Left forelimb (tissue), 1 donor: ENCODE results near the gene PRR35.

Experiments
- DNase-seq: peaks from one replicate; pipeline ENCODE4 v3.0.0-alpha.2; 2018; ENCODE audit warnings: low spot score

Gene PRR35

GRCh38 chr16:580141-580945 lies 20.1 kb downstream of the PRR35 start:
- no peak for DNase-seq

DNA sequence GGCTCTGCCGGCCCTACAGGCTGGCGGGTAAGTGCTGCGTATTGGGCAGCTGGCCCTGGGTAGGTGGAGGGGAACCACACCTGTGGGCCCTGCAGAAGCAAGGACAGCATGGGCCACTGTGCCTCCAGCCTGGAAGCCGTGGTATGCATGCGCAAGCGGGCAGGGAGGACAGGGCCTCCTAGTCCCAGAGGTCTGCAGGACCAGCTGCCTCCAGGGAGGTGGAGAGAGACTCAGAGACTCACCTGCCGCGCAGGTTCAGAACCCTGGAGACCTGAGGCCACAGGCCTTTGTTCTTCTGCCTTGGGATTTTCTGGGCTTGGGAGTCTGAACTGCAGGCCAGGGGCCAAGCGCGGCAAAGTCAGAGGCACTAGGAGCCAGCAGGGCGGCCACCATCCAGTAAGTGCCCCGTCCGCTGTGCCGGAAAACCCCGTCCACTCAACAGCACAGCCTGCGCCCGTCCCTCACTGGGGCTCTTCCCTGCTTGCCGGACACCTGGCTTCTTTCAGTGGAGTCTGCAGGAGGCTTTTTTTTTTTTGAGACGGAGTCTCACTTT lies 20.8 kb downstream of the PRR35 start:
- no peak for DNase-seq

DNA sequence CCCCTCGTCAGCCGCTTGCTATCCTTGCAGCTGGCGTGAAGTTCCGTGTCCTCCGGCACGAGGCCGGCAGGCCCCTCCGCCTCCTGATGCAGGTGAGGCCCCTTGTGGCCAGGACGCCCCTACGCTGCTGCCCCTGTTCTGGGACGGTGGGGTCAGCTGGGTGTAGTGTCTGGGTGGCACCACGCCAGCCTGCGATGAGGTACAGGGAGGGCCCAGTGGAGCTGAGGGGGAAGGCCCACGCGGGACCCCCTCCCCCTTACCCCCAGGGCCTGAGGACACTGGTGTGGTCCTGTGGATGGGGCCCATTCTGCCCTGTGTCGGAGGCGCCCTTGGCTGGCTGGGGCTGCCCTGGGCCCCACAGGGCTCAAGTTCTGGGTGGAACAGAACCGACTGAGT lies 22.0 kb downstream of the PRR35 start:
- no peak for DNase-seq

DNA sequence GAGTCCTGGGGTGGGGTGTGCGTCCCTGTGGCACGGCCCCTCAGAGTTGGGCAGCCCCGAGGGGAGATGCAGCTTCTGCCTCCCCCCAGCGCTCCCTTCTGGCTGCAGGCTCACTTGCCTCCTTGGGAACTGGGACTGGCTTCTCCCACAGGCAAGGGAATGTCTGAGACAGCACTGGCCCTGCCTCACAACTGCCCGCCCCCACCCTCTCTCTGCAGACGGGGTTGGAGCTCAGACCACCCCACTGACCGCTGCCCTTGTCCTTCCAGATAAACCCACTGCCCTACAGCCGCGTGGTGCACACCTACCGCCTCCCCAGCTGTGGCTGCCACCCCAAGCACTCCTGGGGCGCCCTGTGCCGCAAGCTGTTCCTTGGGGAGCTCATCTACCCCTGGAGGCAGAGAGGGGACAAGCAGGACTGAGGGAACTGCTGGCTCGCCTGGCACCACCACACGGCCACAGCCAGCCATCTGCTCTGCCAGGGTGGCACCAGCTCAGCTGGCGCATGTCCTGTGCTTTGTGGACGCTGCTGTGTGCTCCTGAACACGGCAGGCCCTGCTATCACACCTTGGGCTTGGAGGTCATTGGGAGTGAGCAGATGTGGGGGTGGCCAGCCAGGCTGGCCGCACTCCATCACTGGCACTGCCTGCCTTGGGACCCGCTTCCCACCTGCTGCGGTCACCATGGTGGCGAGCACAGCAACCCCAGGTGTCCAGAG lies 22.6 kb downstream of the PRR35 start:
- DNase-seq = no peak

- DNase-seq = no peak
Observed at GRCh38 chr16:583470-583814, 23.2 kb downstream of the PRR35 start.

DNA sequence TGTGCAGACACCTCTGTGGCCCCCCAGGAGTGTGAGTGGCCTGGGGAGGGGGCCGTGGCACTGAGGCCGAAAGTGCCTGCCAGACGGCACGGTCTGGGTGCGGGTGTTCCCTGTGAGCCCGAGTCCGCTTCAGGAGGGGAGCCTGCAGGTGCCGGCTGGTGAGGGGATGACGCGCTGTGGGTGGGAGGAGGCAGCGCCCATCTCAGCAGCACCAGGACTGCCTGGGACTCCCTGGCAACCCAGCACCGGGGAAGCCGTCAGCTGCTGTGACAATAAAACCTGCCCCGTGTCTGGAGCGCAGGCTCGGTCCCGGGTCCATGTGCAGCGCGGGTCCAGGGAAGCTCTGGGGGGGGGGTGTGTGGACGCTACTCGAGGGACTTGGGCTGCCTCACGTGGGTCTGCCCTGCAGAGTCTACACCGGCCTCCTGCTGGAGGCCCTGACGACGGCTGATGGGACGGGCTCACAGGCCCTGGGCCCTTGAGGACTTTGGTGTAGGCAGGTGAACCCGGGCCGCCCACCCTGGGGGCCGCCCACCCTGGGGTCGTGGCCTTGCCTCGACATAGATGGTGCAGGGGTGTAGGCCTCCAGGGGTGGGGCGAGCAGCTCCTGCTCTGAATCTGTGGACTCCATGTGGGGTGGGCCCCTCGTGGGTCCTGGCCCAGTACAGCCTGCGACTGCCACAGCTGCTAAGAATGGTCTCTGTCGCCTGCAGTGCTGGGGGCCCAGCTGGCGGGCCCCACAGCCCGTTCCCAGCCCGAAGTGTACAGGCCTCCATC lies 23.8 kb downstream of the PRR35 start:
- DNase-seq = no peak

DNA sequence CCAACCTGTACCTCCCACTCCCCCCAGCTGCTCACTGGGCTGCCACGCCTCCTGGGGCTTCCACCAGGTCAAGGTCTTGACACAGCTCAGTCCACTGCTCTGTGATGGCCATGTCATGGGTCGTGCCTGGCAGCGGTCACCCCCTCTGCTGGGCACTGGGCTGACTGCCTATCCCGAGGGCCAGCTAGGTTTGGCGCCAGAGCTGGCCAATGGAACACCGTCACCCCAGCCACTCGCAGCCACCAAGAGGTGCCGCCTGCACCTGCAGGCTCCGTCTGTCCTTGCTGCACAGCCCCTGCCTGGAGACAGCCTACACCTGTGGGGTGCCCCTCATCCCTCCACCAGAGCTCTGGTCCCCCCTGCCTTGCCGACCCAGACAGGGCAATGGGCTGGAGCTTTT lies 25.2 kb downstream of the PRR35 start:
- peak; percentile 64 for DNase-seq

DNA sequence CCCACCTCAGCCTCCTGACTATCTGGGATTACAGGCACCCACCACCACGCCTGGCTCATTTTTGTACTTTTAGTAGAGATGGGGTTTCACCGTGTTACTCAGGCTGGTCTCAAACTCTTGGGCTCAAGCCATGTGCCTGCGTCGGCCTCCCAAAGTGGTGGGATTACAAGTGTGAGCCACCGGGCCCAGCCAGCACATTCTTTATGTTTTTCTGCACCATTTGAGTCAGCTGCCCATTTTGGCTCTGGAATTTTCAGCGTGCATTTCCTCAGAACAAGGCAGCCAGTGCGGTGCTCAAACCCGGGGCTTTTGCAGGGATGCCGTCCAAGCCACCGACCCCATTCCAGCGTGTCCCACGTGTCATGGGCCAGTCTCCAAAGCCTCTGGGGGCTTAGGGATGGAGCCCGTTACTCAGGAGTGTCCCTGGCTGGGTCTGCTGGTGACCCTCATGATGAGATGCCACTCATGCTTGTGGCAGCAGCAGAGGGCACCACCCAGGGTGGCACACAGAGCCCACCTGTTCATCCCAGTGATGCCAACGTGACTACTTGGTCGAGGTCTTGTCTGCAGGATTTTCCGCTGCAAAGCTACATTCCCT lies 26.0 kb downstream of the PRR35 start:
- no peak for DNase-seq

DNA sequence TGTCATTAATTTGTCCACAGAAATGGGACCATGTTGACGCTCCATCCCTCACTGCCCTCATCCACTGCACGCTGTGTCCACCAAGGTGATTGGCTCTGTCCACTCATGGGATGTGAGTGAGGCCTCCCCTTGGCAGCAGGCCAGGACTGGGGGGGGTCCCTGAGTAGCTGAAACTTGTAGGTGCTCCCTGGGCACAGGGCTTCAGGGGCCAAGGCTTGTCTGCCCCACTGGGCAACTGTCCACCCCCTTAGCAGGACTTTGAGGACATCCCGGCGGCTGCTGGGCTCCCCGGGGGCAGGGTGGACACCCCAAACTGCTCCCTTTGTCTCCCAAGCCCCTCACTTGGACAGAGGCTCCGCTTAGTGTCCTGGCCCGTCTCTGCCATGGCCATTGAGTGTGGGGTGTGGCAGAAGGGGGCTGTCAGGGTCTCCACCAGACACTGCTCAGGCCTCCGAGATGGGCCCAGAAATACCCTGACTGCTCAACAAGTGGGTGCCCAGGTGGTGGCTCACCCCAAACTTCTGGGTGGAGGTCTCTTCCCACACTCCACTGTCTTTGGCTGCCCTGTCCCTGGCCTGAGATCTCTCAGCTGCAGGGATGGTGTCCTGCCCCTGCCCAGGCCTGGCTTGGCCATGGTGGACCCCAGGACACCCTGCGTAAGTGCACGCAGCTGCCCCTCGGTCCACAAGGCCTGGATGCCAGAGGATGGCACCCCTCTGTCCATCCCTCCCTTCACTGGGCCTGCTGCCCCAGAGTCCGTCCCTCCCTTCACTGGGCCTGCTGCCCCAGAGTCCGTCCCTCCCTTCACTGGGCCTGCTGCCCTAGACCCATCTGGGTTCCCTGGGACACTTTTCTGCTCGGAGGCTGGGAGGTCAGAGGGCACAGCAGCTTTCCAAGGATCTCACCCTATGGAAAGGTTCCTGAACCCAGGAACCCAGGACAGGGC lies 26.7 kb downstream of the PRR35 start:
- no peak for DNase-seq

DNA sequence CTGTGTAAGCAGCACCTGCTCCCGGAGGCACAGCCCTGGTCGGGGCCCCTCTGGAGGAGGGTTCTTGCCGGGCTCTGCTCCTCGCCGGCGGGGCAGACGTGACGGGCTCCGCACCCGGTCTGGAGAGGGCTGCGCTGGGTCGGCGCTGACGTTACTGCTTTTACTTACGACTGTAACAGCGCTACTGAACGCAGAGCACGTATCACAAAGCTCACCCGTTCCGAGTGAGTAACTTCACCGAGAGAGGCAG lies 28.4 kb downstream of the PRR35 start:
- DNase-seq = no peak

GRCh38 chr16:588889-589657 lies 28.9 kb downstream of the PRR35 start:
- DNase-seq = peak; percentile 100

GRCh38 chr16:589658-590187 lies 29.5 kb downstream of the PRR35 start, which contains the start of gene RAB40C:
RAB40C (plus strand) TSS chr16:590066; CDS start chr16:590292, 226 bp downstream.
- DNase-seq = peak; percentile 100

DNA sequence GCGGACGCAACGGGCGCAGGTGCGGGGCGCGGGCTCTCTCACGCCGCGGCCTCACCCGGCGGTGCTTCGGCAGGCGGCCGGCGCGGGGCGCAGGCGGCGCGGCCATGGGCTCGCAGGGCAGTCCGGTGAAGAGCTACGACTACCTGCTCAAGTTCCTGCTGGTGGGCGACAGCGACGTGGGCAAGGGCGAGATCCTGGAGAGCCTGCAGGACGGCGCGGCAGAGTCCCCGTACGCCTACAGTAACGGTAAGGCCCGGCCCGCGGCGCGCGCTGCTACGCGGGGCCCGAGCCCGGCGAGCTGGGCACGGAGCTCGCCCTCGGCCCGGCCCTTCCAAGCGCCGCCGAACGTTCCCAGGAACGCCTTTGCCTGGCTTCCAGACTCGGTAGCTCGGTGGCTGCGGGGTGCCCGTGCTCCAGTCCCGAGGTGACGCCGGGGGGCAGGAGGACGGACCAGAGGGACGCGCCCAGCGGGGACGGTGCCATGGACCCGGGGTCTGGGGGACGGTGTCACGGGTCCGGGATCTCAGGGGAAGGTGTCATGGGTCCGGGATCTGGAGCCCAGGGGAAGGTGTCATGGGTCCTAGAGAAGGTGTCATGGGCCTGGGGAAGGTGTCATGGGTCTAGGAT lies 30.1 kb downstream of the PRR35 start:
- DNase-seq = no peak

DNA sequence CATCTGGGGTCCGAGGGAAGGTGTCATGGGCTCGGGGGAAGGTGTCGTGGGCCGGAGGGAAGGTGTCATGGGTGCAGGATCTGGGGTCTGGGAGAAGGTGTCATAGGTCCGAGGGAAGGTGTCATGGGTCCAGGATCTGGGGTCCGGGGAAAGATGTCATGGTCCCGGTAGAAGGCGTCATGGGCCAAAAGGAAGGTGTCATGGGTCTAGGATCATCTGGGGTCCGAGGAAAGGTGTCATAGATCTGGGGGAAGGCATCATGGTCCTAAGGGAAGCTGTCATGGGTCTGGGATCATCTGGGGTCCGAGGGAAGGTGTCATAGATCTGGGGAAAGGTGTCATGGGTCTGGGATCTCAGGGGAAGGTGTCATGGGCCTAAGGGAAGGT lies 30.6 kb downstream of the PRR35 start:
- DNase-seq = no peak

DNA sequence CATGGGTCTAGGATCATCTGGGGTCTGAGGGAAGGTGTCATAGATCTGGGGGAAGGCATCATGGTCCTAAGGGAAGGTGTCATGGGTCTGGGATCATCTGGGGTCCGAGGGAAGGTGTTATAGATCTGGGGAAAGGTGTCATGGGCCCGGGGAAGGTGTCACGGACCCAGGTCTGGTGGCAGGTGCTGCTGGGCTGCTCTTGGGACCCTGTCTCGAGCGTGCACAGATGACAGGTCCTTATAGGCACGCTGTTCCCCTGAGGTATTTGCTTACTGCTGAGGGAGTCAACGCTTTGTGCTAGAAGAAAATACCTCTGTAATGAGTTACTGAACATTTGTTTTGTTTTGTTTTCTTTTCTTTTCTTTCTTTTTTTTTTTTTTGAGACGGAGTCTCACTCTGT lies 31.0 kb downstream of the PRR35 start:
- DNase-seq = no peak

DNA sequence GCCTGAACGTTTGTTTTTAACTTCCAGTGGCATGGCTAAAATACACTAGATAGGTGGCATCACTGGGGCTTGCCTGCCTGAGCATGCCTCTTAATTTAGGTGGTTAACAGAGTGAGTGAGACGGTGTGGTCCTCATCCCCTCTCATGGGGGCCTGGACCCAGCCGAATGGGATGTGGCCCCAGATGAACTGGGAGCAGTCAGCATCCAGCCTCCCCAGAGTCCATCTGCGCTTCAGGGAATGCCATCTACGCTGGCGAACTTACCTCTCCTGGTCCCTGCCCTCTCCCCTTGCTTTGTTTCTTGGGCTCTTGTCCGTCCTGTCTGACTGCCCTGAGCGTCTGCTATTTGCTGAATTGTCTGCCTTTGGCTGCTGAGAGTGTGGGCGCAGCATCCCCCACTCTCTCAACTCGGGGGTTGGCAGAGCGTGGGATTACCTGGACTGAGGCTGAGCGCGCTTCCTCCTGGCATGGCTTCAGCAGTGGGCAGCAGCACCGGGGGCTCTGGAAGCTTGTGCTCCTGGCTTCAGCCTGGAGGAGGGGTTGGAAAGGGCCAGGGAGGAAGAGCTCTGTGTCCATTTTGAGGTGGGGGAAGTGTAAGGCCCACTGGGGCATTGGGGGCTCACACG lies 31.8 kb downstream of the PRR35 start:
- no peak for DNase-seq

DNA sequence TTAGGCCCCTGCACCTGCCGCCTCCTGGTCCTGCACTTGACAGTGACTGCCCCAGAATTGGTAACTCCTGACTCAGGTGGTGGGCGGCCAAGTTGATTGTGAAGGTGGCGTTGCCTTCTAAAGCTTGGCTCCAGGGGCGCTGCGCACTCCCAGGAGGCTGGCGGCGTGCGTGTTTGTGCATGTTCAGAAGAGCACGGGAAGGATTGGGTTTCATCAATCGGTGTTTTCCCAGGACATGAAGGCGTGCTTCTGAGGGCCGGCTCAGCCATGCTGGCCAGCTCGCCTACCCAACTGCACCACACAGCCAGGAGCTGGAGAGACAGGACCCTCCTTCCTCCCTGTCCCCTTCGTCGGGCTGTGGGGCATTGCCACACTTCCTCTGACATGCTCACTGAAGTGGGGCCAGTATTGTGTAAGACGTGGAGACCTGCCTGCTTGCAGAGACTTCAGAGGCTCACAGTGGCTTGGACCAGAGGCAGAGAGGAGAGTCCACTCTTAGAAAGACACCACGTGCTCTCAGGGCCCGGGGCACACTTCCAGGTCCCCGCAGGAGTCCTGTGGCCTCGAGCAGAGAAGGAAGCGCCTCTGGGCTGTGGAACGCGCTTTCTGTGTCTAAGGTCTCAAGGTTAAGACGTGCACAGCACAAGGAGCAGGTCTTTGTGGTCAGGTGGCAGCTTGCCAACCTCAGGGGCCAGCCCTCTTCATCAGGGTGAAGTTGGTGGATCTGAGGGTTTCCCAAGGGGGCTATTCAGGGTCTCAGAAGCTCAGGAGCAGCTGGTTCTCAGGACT lies 32.5 kb downstream of the PRR35 start:
- DNase-seq = no peak

DNA sequence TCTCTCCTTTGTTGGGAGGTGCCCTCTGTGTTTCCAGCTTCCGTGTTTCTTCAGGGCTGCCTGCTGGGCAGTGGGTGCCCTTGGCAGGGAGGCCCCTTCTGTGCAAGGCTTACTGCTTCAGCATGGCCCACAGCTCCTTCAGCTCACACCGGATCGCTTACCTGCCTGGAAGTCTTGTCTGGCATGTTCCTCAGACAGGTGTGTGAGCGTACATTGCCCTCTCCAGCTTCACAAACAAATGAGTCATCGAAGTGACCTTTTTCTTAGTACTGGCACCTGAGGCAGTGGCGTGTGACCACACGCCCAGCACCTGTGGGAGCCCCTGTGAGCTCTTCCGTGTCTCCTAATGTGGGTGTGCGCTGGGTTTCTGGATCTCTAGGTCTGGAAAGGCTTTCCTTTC lies 33.2 kb downstream of the PRR35 start:
- DNase-seq = no peak

DNA sequence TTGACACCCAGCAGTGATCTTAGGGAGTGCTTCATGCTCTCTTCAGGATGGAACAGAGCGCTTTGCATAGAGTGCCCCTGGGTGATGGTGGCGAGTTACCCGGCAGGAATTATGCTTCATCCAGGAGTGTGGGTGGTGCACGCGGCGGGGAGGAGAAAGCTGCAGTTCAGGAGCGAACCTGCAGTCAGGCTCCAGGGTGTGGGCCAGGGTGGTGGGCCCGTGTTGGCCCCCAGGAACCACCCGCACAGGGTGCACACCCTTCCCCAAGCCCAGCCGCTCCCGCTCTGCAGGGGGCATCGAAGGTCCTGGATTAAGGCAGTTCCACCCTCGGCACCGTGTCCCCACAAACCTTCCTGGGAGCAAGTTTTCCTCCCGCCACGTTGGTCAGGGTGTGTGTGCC lies 33.6 kb downstream of the PRR35 start:
- no peak for DNase-seq
